ENCODE results near the gene HELZ2.
"Not testable (repeated sequence)": the region's sequence is repeated elsewhere in the genome, so short reads cannot be mapped to it uniquely, and the experiment has no call there.

The HELZ2 gene

DNA sequence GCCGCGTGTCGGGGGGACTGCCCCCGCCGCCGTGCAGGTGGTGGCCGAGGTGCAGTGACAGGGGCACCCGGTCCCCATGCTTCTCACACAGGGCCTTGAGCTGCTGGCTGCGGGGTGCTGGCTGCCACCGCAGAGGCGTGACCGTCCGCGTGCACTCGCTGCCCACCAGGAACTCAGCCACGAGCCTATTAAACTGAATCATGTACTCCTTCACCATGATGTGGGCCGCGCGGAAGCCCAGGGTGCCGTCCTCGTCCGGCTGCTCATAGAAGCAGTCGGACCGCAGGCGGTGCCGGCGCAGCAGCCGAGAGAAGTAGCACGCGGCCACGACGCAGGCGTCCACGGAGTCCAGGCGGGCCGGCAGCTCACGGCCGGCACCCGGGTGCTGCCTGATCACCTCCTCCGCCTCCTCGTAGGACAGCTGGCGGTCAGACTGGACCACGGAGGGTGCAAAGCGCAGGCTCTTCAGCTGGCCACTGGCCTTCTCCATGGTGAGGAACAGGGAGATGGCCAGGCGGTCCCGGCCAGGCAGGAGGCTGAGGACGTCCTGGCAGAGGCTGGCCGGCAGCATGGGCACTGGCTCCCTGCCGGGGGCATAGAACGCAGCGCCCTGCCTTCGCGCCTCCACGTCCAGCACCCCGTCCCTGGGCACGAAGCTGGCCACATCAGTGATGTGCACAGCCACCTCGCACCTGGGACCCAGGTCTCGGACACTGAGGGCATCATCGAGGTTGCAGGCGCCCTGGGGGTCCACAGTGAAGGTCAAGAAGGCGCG lies 9.8 kb downstream of the HELZ2 start:
- no peak for DNase-seq (ENCODE audit: low spot score)

- DNase-seq (ENCODE audit: low spot score): no peak
Observed at GRCh38 chr20:63563225-63563935, 10.7 kb downstream of the HELZ2 start.

DNA sequence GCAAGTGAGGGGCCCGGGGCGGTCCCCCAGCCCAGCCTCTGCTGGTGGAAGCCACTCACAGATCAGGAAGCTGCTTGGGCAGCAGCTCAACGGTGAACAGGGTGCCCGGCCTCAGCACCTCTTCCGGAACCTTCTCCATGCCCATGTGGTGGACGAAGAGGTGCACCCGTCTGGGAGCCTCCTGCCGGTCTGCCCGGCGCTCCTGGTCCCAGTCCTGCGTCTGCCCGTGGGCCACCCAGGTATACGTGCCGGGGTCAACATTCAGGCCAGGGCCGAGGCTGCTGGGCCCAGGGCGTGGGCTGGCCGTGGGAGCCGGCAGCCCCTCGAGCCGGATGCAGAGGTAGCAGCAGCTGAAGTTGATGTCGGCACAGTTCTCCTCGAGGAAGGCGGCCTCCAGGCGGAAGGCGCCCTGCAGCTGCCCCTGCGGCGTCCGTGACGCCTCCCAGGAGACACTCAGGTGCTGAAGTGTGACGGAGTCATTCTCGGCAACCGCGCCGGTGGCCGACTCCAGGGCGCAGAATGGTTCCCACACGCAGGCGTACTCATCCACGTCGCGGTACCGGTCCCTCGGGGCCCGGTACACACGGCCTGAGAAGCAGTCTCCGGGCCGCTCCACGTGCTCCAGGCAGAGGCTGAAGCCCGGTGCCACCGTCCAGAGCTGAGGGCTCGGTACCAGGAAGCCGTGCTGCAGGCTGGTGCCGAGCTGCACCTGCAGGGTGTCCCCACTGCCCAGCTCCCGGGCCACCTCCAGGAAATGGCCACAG lies 11.4 kb downstream of the HELZ2 start:
- DNase-seq (ENCODE audit: low spot score): no peak

- DNase-seq (ENCODE audit: low spot score): no peak
Observed at GRCh38 chr20:63561624-63562396, 12.2 kb downstream of the HELZ2 start.

DNA sequence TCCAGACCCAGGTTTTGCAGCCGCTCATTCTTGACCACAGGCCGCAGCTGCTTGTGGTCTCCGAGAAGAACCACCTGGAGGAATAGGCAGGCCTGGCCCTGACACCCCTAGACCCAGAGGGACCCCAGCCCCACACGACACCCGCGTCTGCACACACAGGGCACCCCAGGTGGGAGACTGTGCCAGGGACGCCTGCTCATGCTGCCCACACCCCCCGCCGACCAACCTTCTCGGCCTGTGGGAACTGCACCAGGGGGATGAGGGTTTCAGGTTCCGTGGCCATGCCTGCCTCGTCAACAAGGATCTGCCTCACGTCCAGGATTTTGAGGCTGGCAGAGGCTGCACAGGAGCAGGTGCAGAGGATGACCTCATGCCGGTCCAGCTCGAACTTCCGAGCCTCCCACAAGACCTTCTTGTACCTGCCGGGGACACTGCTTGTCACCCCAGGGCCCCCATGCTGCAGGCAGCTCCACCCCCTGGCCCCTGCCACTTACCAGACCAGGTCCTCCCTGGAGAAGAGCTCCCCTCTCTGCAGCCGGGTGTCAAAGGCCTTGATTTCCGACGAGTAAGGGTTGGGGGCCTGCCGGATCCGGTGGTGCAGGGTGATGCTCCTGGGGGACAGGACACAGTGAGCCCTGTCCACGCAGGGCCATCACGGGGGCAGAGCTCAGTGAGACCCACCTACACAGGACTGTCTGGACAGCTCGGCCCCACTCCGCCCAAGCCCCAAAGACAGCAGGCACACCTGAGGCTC lies 13.0 kb downstream of the HELZ2 start:
- no peak for DNase-seq (ENCODE audit: low spot score)

DNA sequence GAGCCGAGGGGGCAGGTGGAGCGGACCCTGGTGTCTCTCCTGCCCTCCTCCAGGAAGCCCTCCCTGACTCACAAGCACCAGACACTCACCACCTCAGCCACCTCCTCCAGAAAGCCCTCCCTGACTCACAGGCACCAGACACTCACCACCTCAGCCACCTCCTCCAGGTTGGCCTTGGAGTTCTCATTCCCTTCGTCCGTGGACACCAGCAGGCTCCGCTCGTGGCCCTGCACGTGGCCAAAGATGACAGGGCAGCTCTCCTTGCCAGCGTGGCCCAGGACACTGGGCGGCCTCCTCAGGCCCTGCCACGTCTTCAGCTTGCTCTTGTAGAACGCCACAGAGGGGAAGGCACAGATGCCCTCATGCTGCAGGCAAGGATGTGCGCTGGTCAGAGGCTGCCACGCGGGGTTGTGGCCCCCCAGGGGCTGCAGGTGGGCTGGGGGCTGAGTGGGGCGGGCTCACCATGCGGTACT lies 13.7 kb downstream of the HELZ2 start:
- no peak for DNase-seq (ENCODE audit: low spot score)

GRCh38 chr20:63559485-63560332 lies 14.3 kb downstream of the HELZ2 start:
- DNase-seq (ENCODE audit: low spot score): not testable (repeated sequence)

- DNase-seq (ENCODE audit: low spot score): no peak
Observed at GRCh38 chr20:63558804-63559484, 15.1 kb downstream of the HELZ2 start.

- DNase-seq (ENCODE audit: low spot score): no peak
Observed at GRCh38 chr20:63557481-63557891, 16.6 kb downstream of the HELZ2 start.

GRCh38 chr20:63556873-63557478 lies 17.1 kb downstream of the HELZ2 start:
- DNase-seq (ENCODE audit: low spot score): no peak

DNA sequence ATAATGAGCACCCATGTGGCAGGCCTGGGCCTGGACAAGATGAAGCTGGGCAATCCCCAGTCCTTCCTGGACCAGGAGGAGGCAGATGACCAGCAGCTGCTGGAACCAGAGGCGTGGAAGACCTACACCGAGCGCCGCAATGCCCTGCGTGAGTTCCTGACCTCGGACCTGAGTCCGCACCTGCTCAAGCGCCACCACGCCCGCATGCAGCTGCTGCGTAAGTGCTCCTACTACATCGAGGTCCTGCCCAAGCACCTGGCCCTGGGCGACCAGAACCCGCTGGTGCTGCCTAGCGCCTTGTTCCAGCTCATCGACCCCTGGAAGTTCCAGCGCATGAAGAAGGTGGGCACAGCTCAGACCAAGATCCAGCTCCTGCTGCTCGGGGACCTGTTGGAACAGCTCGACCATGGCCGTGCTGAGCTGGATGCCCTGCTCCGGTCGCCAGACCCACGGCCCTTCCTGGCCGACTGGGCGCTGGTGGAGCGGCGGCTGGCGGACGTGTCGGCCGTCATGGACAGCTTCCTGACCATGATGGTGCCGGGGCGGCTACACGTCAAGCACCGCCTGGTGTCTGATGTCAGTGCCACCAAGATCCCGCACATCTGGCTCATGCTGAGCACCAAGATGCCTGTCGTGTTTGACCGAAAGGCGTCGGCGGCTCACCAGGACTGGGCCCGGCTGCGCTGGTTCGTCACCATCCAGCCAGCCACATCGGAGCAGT lies 18.2 kb downstream of the HELZ2 start:
- DNase-seq (ENCODE audit: low spot score): no peak

- DNase-seq (ENCODE audit: low spot score): no peak
Observed at GRCh38 chr20:63554361-63555278, 19.4 kb downstream of the HELZ2 start.

DNA sequence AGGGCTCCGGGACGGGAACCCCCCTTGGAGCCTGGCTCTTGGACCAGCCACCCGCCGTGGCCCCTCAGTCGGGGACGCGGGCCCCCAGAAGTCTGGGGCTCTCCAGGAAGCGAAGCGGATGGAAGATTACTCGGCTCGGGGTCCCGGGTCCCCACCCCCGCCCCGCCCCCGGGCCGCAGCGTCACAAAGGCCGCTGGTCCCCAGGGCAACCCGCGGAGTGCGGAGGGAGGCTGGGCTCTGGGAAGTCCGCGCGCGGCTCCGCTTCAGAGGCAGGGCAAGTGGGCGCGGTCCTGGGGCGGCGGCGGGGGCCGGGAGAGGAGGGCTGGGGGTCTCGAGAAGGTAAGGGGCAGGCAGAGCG lies 20.1 kb downstream of the HELZ2 start, which contains the start of gene FNDC11:
Gene FNDC11 (plus strand): TSS at position 227 of the 358 bp plus-strand sequence. CDS start 1,505 bp downstream, outside the sequence.
- peak; percentile 31 for DNase-seq (ENCODE audit: low spot score)

GRCh38 chr20:63553251-63553932 lies 20.6 kb downstream of the HELZ2 start:
- peak; percentile 89 for DNase-seq (ENCODE audit: low spot score)

GRCh38 chr20:63552481-63553249 lies 21.4 kb downstream of the HELZ2 start:
- peak; percentile 56 for DNase-seq (ENCODE audit: low spot score)

- DNase-seq (ENCODE audit: low spot score): no peak
Observed at GRCh38 chr20:63551068-63551467, 23.0 kb downstream of the HELZ2 start.
